Stimulated activated CD4-positive, alpha-beta T cell treated with anti-CD3 and anti-CD28 coated beads, Interleukin-4, amount 100 ng/mL, for 4 hours (primary cell): ENCODE data around the gene LRRC75A.
A peak's percentile ranks its signal among the peaks of the same experiment; 100 is the strongest.
"Not testable (repeated sequence)": the region's sequence is repeated elsewhere in the genome, so short reads cannot be mapped to it uniquely, and the experiment has no call there.

ENCODE experiments used
- DNase-seq, 2 experiments: peaks; one replicate each; pipeline ENCODE4 v3.0.0-alpha.2; 2020

LRRC75A gene

DNA sequence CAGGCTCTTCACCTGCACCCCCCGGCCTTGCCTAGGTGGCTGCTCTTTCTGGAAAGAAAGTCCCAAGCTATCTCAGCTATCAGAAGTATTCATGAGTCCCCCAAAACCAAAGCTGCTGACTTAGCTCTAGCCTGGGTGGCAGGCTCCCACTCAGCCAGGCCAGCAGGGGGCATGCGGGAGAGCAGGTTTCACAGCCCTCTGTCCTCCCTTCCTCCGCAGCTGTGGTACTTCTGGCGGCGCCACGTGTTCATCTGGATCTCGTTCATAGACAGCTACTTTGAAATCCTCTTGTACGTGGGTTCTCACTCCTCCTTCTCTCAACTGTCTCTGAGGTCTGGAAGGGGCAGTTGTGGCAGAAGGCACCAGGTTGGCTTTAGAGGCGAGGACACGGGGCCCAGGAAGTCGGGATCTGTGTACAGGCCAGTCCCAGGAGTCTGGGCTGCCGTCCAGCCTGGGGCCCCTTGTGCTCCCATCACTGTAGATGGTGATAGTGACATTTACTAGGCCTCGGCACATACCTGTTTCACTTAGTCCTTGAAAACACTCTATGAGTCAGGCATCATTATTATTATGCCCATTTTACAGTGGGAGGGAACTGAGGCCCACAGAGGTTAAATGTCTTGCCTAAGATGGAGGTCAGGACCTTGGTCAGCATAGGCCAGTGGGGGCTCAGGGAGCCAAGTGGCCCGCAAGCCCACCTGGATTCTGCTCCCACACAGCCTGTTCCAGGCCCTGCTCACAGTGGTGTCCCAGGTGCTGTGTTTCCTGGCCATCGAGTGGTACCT lies 63.7 kb downstream of the LRRC75A start:
- peak; percentile 49 to 57 for DNase-seq

DNA sequence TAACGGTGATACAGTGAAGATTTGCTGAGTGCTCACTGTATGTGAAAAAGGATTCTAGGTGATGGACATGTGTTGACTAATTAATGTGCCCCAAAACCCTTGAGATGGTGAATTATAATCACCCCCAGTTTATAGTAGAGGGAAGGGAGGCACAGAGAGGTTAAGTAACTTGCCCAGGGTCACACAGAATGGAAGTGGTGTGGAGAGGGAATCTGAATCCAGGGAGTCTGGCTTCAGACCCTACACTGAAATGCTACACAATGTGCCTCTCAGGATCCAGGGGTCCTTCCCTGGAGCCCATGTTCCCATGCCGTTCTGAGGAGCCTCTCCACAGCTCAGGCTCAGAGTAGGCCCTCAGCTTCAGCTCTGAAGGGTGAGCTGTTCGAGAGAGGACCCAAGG lies 65.0 kb downstream of the LRRC75A start:
- DNase-seq, result no peak

DNA sequence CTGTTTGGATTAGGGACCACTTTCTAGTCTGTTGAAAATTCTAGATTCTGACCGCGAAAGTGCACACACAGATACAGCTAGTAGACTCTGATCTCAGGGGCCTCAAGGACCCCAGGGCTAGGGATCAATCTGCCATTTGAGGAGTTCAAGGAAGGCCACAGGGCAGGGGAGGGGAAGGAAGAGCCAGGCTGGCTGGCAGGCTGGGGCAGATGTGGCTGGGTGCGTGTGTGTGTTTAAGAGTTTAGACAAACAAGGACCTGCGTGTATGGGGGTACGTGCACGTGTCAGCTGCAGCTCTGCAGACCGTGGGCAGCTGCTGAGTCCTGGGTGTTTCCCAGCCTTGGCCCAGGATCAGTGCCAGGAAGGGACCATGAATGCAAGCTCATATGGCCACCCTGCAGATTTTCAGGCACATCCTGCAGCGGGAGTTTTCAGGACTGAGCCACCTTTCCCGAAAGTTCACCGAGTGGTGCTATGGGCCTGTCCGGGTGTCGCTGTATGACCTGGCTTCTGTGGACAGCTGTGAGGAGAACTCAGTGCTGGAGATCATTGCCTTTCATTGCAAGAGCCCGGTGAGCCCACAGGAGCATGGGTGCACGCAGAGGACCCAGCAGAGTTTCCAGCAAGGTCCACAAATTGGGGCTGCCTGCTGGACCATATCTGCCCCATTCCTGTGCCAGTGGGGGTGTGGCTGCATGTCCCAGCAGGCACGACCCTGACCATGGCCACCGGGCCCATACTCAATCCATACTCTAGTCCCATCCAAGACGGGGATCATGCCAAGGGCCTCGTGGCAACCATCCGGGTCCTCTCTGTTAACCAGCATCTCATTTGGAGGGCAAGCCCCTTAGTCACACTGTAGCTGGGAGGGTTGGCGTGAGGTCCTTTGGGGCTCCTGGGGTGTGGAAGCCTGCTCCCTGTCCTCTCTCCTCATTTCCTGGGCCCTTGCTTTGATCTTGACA lies 66.0 kb downstream of the LRRC75A start:
- no peak for DNase-seq

DNA sequence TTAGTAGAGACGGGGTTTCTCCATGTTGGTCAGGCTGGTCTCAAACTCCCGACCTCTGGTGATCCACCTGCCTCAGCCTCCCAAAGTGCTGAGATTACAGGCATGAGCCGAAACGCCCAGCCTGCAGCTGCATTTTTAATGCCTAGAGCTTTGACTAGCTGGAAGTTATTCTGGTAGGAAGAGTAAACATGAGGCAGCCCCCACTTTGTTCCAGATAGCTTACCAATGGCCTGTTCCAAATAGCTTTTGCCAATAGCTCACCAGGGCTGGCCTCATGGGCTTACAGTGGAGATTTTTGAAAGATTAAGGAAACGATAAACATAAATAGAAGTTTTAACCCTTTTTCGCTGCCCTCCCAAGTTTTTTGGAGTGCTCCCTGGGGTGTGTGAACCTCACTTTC lies 66.8 kb downstream of the LRRC75A start:
- no peak for DNase-seq

DNA sequence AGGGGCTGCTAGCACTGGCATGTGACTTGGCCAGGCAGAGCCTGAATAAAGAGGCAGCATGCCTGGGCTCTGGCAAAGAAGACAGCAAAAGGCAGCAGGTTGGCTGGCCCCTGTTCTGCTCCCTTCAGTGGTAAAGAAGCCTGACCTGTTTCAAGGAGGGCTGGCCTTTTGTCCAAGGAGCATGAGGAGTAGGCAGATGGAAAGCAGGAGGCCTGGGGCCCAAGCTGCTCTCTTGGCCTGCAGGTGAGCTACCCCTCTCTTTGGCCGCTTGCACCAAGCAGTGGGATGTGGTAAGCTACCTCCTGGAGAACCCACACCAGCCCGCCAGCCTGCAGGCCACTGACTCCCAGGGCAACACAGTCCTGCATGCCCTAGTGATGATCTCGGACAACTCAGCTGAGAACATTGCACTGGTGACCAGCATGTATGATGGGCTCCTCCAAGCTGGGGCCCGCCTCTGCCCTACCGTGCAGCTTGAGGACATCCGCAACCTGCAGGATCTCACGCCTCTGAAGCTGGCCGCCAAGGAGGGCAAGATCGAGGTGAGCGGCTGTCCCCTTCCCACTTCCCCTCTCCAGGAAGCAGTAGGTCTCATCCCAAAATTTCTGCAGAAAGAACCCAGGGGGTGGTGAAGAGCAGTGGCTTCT lies 68.6 kb downstream of the LRRC75A start:
- no peak for DNase-seq

DNA sequence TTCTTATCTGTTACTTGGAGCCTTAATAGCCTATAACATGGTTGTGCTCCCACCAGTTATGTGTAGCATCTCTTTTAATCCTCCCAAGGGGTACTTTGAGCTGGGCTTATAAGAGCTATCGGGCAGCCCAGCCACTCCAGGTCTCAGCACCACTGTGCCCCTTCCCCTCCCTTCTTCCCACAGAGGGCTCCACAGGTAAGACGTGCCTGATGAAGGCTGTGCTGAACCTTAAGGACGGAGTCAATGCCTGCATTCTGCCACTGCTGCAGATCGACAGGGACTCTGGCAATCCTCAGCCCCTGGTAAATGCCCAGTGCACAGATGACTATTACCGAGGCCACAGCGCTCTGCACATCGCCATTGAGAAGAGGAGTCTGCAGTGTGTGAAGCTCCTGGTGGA lies 69.6 kb downstream of the LRRC75A start:
- DNase-seq, result no peak

DNA sequence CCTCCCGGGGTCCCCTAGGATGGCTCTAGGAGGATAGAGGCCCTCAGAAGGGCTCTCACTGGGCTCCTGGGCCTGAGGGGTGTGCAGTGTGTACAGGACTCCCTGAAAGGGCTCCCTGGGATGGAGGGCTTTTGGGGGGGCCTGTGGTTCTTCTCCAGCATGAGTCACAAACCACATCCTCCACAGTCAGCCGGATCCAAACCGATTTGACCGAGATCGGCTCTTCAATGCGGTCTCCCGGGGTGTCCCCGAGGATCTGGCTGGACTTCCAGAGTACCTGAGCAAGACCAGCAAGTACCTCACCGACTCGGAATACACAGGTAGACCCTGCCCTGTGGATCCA lies 72.1 kb downstream of the LRRC75A start:
- DNase-seq, result peak in 1 of 2 experiments; percentile 55

DNA sequence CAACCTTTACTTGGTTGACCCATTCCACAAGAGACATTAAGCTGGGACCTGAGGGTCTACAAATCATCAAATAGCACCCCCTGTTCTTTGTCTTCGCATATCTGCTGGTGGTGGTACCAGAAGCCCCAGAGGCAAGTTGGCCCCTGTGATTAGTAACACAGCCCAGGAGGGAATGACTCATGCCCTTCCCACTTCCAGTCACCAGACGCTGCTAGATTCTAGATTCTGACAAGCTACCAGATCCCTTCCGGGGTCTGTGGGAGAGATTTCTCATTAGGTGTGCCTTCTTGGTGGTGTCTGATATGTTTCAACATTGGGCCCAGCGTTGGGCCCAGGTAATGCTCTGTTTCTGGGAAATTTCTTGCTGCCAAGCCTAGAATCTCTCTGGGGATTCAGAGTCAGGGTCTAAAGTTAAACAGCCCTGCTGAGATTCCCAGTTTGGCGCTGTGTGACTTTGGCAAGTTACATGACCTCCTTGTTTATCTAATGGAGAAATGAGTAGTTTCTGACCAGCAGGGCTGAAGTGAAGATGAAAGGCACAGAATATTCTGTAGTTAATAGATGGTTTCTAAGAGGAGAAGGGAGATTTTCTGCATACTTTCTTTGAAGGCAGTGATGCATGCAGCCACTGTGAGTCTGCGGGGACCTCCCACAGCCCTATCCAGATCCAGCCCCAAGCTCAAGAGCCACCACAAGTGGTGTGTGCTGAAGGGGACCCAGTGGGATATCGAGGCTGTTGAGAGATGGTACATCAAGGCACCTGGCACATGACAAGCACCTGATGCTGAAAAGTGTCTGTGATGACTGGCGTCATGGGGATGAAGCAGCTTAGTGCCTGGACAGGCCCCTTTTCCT lies 72.7 kb downstream of the LRRC75A start:
- DNase-seq, result peak; percentile 42 to 79

DNA sequence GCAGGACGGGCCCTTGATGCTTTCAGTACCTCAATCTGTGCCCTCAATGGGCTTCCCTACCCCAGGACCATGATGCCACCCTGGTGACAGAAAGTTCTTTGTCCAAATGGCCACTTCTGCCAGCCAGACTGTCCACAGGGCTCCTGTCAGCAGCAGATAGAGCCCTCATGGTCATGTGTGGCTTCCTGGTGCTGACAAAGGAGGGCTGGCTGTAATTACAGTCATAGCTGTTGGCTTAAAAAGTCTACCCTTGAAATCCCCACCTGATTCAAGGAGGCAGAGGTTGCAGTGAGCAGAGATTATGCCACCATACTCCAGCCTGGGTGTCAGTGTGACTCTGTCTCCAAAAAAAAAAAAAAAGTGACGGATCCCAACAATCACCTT lies 73.3 kb downstream of the LRRC75A start:
- DNase-seq, result no peak

DNA sequence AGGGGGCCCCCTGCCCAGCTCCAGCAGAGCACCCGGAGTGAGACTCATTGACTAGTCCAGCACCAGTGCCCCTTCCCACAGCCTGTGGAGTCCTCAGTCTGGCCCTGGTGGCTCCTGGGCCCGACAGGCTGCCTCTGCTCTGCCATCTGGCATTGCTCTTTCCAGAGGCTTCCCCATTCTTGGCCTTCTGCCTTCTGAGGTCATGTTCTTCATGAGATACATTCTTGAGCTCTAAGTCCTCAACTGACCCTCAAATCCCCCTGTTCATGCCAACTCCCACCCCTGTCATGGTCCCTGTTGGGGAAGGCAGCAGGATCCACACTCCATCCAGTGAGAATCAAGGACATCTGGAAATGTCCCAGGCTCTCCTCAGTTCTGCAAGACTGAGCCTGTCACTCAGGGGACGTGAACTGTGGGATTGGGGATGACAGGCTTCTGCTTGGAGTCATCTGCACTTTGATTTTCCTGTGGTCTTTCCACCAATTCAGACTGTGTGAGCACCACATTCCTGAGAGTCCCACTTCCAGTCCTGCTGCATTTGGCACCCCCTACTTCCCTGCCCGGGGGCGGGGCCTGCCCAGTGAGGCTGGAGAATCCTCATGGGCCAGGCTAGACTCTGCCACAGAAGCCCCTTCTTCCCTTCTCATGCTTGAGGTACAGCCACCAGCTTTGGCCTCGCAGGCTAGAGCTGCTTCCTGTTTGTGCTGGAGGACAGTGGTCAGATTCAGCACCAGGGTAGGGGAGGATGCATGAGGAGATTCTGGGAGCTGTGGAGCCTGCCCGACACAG lies 73.9 kb downstream of the LRRC75A start:
- DNase-seq, result no peak

DNA sequence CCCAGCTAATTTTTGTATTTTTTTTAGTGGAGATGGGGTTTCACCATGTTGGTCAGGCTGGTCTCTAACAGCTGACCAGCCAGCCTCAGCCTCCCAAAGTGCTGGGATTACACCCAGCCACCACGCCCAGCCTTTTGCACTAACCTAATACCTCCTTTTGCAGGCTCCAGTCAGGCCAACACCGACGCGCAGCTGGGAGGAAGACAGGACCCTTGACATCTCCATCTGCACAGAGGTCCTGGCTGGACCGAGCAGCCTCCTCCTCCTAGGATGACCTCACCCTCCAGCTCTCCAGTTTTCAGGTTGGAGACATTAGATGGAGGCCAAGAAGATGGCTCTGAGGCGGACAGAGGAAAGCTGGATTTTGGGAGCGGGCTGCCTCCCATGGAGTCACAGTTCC lies 74.6 kb downstream of the LRRC75A start:
- DNase-seq, result no peak

DNA sequence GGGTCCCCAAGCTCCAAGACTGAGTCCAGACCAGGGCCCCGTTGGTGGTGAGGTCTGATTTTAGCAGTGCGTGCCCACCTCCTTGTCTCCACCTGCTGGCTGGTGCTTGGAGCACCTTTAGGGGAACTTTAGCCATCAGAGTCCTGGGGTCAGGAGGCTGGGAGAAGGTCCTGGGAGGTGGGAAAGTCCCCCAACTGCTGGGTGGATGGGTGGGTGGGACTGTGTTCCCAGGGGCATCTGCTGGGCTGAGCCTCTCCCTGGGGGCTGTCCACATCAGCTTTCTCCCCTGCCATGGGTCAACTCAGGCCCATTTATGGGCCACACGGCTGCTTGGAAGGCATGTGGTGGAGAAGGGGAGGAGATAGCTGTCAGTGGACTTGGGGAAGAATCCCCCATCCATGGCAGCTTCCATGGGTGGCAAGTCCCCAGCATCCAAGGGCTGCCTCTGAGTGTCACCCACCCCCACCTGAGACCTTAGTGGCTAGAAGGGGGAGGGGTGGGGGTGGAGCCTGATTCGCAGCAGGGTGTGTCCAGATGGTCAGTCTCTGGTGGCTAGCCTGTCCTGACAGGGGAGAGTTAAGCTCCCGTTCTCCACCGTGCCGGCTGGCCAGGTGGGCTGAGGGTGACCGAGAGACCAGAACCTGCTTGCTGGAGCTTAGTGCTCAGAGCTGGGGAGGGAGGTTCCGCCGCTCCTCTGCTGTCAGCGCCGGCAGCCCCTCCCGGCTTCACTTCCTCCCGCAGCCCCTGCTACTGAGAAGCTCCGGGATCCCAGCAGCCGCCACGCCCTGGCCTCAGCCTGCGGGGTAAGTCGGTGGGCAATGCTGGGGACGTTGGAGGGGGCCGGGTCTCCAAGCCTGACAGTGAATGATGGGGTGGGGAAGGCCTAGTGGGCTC lies 76.7 kb downstream of the LRRC75A start, which contains the start of gene TRPV2:
TRPV2 (plus strand) TSS at position 541 of the 894 bp plus-strand sequence. CDS start 2,098 bp downstream, outside the sequence.
- peak; percentile 34 to 46 for DNase-seq

DNA sequence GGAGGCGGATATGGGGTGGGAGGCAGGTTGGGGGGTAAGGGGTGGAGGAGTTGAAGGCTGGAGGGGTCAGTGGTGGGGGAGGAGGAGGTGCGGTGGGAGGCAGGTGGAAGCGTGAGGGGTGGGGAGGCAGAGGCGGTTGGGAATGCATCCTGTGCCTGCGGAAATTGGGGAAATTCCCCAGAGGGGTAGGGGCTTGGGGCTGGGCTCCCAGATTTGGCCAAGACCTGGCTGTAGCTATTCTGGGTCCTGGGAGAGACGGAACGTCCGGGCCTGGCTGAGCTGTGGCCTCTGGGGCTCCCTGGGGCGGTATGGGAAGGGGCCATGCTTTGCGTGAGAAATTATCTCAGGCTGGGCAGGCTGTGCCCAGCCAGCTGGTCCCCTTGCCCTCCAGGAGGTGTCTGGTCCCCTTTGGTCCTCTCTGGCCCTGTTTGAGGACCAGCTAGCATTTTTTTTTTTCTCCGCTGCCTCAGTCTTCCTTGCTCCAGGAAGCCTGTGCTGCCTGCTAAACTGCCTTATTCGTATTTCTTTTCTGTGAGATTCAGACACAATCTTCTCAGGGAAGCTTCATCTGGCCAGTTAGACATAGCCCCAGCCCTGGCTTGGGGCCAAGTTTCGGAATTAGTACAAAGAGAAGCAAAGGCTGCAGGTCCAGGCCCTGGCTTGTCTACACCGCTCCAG lies 83.9 kb downstream of the LRRC75A start:
- no peak for DNase-seq

DNA sequence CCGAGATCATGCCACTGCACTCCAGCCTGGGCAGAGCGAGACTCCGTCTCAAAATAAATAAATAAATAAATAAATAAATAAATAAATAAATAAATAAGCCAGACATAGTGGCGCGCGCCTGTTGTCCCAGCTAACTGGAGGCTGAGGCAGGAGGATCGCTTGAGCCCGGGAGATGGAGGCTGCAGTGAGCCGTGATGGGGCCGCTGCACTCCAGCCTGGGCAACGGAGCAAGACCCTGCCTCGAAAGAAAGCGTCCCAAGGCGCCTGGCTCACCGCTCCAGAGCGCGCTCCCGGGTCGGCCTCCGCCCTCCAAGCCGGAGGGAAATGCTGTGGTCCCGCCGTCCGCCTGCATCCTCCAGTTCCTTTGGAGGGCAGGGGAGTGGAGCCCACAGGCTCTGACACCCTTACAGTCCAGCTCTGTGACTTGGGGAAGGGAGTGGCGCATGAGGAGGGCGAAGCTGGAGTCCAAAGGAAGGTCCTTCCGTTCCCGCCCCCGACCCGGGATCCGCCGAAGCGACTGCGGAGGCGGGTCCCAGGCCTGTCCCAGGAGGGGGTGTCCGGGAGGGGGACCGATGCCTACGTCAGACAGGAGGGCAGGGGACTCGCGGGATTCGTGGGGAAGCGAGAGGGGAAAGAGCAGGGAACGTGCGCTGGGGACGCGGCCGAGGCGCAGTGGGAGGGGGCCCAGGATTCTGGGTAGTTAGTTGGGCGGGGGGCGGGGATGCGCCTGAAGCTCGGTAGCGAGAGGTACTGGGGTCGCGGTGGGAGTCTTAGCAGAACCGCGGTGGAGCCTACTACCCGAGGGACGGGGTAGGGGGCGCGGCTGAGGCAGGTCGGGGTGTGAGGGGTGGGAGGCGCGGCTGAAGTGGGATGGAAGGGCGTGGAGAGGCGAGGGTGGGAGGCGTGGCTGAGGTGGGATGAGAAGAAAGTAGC lies 85.0 kb downstream of the LRRC75A start:
- peak in 1 of 2 experiments; percentile 13 for DNase-seq

DNA sequence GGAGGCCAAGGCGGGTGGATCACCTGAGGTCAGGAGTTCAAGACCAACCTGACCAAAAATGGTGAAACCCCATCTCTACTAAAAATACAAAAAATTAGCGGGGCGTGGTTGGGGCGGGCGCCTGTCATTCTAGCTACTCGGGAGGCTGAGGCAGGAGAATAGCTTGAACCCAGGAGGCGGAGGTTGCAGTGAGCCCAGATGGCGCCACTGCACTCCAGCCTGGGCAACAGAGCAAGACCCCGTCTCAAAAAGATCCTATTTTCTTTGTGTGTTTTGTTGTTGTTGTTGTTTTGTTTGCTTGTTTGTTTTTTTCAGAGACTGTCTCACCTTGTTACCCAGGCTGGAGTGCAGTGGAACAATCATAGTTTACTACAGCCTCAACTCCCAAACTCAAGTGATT lies 88.1 kb downstream of the LRRC75A start:
- DNase-seq, result not testable (repeated sequence)

DNA sequence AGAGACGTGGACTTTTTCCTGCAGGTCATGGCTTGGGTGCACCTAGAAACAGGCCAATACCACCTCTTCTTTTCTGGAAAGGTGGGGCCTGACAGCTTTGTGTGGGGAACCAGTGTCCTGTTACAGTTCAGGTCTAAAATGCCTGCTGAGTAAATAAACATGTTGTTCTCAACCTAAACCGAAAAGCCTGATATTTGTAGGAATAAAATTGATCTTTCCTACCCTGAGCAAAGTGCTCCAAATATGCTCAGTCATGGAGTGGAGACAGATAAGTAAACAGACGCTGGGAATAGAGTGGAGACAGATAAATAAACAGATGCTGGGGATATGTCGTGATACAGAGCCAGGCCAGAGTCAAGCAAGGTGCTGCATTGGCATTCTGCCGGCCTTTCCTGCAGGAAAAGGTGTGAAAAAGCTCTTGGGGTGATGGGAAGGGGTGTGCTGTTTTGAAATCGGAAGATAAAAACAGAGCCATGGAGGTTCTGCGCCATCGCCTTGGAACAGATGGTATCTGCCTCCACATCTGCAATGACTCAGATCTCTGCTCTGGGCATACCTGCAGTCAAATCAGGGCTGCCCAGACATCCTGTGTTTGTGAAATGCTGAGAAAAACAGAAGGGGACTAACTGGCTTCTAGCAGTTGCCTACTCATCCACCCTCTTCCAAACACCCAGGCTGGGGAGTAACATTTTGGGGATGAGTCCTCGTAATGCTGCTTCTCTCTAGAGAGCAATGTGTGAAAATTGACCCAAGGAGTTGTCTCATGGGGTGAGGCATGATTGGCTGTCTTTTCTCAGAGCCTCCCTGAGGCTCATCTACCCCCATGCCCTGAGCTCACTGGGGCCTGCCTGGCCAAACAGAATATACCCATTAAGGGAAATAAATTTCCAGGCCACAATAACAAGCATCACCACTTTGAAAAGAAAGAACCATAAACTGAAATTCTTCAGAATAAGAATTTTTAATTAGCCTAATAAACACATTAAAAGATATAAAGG lies 93.4 kb downstream of the LRRC75A start:
- no peak for DNase-seq

DNA sequence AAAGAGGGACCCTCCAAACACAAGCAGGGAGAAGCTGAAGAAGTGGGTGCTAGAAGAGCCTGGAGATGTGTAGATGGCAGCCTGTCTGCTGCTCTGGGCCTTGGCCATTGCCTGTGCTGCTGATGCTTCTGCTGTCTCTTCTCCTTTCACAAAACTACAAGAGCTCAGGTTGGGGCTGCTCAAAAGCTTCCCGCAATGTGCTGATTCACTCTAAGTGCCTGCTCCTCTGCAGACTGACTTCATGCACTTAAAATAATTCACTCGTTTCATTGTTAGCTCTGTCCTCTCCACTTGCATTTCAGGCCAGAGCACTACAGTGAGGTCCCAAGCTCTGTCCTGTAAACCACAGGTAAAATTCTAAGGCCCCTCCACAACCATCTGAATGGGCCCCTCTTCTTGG lies 95.3 kb downstream of the LRRC75A start:
- DNase-seq, result not testable (repeated sequence)
